Mucosa of gallbladder (tissue), 1 donor: ENCODE measurements around the gene CIT. TPM values are rescaled to one million over a fixed set of nuclear protein-coding genes. Genes with fewer than 3 reads are reported as not detected.
"Not testable (repeated sequence)": the region's sequence is repeated elsewhere in the genome, so short reads cannot be mapped to it uniquely, and the experiment has no call there.

Source experiments
- DNase-seq: peaks from one replicate; pipeline ENCODE4 v3.0.0-alpha.2; 2020; ENCODE audit warnings: low spot score
- total RNA-seq: library from RNA; stranded (reverse); gene quantifications from one replicate; pipeline ENCODE4 v1.2.1, GENCODE V29; 2021
- donor health status: DM: no; HTN: no; CAD: no.

Gene CIT
- total RNA-seq: 4.4 TPM

- DNase-seq: peak; percentile 92
These were observed at the start of gene CIT for GRCh38 chr12:119876761-119877638. TSS of gene CIT (minus strand) at chr12:119877320. CDS start at chr12:119876168, 1,152 bp downstream.

GRCh38 chr12:119925269-119925668 lies 48.1 kb upstream of the CIT start:
- DNase-seq: no peak

- DNase-seq: no peak
These were observed 42.9 kb upstream of the CIT start for GRCh38 chr12:119920064-119920463.

- no peak for DNase-seq
These were observed 38.9 kb upstream of the CIT start for GRCh38 chr12:119915894-119916510.

GRCh38 chr12:119914666-119915065 lies 37.5 kb upstream of the CIT start:
- DNase-seq: no peak

GRCh38 chr12:119913536-119914330 lies 36.6 kb upstream of the CIT start:
- DNase-seq: no peak

- DNase-seq: no peak
These were observed 34.1 kb upstream of the CIT start for GRCh38 chr12:119911182-119911581.

- DNase-seq: no peak
These were observed 33.5 kb upstream of the CIT start for GRCh38 chr12:119910586-119910985.

GRCh38 chr12:119902084-119902509 lies 25.0 kb upstream of the CIT start:
- peak; percentile 61 for DNase-seq

- DNase-seq: no peak
These were observed 24.6 kb upstream of the CIT start for GRCh38 chr12:119901670-119902069.

- DNase-seq: no peak
These were observed 17.8 kb upstream of the CIT start for GRCh38 chr12:119894916-119895315.

GRCh38 chr12:119892611-119893010 lies 15.5 kb upstream of the CIT start:
- not testable (repeated sequence) for DNase-seq

GRCh38 chr12:119885549-119885948 lies 8.4 kb upstream of the CIT start:
- DNase-seq: no peak

GRCh38 chr12:119883791-119884190 lies 6.7 kb upstream of the CIT start:
- not testable (repeated sequence) for DNase-seq

GRCh38 chr12:119883237-119883636 lies 6.1 kb upstream of the CIT start:
- DNase-seq: no peak

- no peak for DNase-seq
These were observed 474 bp upstream of the CIT start for GRCh38 chr12:119877639-119877948.

GRCh38 chr12:119870457-119870856 lies 6.7 kb downstream of the CIT start:
- no peak for DNase-seq

- no peak for DNase-seq
These were observed 7.4 kb downstream of the CIT start for GRCh38 chr12:119869720-119870119.

GRCh38 chr12:119868992-119869391 lies 8.1 kb downstream of the CIT start:
- DNase-seq: no peak

- no peak for DNase-seq
These were observed 12.5 kb downstream of the CIT start for GRCh38 chr12:119864591-119864990.

GRCh38 chr12:119859241-119859640 lies 17.9 kb downstream of the CIT start:
- DNase-seq: no peak

- DNase-seq: no peak
These were observed 20.0 kb downstream of the CIT start for GRCh38 chr12:119857041-119857591.
